HG02610 (cell line): ENCODE results near the gene MAB21L2.

ENCODE experiments used
- ATAC-seq: cut with Tn5 transposase; IDR thresholded peaks from one replicate; pipeline ENCODE4 v1.9.1; 2021; ENCODE audit warnings: mild to moderate bottlenecking, moderate library complexity; ENCODE audit not compliant: unreplicated experiment

The MAB21L2 gene

DNA sequence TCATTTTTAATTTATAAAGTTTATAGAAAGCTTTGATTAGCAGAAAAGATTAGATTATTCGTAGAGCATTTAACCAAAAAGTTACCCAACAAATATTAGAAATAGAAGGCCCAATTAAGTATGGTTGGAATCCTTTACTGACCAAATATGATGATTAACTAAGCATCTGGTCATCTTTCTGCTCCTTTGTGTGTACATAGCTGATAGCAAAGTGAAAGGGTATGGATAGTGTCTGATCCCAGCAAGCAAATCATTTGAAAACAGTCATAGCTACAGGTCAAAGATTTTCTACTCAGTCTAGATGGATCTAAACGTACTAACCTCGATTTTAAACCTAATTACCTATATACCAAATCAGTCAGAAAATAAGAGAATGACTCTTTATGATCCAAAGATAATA lies 7.3 kb upstream of the MAB21L2 start:
- ATAC-seq, result no peak

DNA sequence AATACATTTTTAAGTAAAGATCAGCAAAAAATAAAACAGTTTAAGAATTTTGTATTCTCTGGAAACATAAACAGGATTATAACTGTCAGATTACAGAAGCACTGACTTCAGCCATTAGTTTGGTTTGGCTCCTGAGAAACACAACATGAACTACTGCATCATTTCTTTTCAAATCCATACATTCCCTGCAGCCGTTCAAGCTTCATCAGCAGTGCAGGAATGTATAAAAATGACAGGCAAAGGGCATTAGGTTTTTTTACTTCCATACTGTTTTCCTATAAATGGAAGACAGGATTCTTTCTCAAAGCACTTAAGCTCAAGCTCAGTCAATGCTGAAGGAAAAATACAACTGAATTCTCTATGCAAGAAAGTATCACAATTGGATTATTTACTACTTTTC lies 4.2 kb upstream of the MAB21L2 start:
- no peak for ATAC-seq

DNA sequence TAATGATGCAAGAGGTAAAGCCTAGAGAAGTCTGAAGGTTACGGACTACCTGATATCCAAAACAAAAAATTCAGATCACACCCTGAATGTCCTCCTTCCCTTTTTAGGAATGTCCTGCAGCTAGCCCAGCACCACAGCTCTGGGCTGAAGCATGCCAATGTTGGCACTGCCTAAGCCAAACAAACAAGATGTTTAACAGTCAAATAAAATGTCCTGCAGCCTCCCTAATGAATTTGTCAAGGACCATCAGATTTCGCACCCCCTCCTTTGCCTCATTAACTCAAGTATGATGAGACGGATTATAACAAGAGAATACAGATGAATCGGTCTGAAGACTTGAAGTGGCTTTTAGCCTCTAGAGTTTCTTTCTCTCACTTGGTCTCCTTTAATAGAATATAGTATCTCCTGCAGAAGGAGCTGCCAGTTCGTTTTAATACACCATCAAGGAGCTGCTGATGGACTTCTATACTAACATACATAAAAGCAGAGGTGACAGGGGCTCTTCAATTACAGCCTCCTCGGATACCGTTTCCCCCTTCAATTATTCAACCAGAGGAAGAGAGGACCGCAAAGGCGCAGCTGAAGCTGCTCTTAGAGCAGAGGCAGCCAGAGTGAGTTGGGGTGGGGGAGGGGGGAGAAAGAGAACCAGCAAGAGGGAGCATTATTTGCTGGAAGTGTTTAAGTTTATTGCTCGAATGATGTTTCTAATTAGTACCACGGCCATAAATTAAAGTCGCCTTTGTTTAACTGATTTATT lies 3.0 kb upstream of the MAB21L2 start:
- no peak for ATAC-seq

DNA sequence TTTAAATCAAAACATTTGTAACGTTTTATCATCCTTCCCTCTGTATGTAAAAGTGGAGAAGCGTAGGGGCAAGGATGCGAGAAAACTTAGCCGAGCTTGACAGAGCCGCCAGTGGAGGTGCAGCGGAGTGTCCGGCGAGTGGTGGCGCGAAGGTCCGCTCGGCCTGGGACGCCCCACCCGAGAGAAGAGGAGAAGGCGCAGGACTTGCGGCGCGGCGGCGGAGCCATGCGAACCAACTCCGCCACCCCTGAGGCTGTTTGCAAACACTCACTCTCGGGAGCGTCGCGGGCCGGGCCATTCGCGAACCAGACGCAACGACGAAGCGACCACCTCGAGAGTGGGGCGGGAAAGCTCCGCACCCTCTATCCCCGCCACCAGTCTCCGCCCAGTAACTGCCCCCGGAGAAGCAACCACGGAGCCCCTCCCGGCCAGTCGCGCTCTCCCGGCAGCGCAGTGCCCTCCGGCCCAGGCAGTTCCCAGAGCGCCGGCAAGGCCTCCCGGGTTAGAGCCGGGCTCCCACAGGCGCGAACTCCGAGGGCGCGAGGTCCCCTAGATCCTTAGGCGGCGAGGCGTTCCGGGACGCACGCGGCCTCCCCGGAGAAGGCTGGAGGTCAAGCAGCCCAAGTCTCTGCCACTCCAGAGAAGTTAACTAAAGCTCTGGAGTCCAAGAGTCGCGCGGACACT lies 2.3 kb upstream of the MAB21L2 start:
- no peak for ATAC-seq

DNA sequence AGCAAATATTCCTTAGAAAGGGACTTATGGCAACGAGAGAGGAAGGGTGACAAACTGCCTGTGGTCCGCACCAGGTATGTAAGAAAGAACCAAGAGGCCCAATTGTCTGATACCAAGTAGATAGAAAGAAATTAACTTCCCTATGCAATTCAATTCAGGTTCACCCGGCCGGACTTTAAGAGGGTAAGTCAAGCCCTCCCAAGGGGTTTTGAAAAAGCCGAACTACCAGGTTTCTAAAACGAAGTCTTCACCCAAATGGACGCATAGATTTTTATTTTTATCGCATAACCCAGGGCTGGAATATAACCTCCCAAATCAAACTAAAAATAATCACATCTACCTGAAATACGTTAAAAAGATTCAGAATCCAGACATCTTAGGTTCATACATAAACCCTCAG lies 1.6 kb upstream of the MAB21L2 start:
- ATAC-seq, result no peak

DNA sequence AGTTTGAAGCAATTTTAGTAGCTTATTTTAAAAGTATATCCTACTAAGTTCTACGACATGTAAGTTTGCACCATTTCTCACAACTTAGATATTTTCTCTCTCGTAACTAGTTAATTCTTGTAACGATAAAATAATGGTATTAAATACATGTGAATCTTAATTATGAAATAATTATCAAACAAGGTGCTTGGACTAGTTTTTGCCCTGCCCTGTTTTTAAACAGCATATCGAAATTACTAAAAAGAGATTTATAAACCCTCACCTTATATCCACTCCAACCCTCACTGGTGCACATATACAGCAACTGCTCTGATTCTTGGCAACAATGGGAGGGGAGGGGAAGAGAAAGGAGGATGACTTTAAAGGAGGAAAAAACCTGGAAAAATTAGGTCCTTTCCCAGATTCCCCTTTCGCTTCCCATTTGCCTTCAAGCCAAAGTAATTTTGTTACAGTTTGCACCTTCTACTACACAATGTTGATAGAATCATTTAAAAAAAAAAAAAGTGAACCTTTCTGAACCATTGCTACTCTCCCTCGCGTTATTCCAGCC lies 820 bp upstream of the MAB21L2 start:
- no peak for ATAC-seq

DNA sequence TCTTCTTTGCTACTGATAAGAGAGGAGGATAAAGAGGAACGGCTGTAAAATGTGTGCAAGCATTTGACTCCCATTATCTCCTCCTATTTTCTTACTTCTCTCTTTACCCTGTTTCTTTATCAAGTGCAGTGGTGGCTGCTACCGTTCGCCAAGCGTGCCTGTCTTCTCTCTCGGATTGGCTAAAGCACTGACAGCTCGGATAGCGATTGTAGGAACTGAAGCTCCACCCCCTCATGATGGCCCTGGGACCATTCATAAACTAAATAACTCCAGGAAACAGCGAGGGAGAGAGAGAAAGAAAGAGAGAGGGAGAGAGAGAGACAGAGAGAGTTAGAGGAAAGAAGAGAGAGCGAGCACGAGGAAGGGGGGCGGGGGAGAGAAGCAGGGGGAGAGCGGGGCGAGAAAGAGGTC lies 305 bp upstream of the MAB21L2 start:
- no peak for ATAC-seq

DNA sequence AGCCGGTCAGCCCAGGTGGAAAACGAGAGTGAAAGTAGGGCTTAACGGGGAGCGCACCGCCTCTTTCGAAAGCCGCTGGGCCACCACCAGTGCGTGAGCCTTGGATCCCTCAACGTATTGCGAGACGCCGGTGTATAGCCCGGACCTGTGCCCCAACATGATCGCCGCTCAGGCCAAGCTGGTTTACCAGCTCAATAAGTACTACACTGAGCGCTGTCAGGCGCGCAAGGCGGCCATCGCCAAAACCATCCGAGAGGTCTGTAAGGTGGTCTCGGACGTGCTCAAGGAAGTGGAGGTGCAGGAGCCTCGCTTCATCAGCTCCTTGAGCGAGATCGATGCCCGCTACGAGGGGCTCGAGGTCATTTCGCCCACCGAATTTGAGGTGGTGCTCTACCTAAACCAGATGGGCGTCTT lies 929 bp downstream of the MAB21L2 start:
- no peak for ATAC-seq

DNA sequence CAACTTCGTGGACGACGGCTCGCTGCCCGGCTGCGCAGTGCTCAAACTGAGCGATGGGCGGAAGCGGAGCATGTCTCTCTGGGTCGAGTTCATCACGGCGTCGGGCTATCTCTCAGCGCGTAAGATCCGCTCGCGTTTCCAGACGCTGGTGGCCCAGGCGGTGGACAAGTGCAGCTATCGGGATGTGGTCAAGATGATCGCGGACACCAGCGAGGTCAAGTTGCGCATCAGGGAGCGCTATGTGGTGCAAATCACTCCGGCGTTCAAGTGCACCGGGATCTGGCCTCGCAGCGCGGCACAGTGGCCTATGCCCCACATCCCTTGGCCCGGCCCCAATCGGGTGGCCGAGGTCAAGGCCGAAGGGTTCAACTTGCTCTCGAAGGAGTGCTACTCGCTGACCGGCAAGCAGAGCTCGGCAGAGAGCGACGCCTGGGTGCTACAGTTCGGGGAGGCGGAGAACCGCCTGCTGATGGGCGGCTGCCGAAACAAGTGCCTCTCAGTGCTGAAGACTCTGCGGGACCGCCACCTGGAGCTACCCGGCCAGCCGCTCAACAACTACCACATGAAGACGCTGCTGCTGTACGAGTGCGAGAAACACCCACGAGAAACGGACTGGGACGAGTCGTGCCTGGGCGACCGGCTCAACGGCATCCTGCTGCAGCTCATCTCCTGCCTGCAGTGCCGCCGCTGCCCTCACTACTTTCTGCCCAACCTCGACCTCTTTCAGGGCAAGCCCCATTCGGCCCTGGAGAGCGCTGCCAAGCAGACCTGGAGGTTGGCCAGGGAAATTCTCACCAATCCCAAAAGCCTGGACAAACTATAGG lies 1.5 kb downstream of the MAB21L2 start:
- ATAC-seq, result no peak

DNA sequence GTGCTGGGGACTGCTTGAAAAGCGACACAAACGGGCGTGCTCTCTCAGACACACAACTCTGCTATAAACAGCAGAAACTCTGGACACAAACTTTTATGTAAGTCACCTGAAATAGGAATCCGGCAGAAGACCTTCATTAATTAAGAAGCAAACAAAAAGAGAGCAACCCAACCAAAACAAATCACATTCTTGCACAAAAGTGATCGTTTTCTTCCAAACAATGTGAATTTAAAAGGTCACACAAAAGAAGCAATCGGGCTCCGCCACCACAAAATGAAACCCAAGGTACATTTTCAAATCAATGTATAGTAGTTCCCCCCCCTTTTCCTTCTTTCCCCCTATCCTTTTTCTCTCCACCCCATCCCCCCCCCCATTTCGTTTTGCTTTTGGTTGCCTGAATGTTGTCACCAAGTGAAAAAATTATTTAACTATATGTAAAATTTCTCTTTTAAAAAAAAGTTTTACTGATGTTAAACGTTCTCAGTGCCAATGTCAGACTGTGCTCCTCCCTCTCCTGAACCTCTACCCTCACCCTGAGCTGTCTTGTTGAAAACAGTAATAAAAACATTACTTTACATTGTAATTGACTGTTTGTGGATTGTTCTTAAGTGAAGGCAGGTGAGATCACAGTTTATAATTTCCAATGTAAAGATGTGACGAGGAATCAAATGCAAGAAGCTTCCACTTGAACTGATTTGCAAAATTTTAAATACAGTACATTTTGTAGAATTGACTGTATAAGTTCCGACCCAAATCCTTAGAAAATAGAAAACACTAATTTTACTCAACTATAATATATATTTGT lies 2.4 kb downstream of the MAB21L2 start:
- ATAC-seq, result no peak

DNA sequence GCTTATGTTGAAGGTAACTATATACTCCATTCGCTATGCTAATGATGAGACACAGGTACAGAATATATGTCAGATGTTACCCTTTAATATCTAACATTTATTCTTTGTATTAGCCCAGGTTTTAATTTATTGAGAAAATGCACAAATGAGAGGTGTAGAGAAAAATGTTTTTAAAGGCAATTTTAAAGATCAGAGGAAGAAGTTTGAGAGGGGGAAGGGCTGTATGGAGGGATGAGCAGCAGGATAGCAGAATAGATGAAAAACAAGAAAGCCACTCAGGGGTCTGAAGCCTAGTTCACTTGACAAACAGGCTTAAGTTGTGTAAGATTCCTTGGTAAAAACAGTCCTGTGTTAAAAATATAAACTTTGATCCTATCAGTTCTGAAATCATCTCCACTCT lies 3.7 kb downstream of the MAB21L2 start:
- no peak for ATAC-seq

DNA sequence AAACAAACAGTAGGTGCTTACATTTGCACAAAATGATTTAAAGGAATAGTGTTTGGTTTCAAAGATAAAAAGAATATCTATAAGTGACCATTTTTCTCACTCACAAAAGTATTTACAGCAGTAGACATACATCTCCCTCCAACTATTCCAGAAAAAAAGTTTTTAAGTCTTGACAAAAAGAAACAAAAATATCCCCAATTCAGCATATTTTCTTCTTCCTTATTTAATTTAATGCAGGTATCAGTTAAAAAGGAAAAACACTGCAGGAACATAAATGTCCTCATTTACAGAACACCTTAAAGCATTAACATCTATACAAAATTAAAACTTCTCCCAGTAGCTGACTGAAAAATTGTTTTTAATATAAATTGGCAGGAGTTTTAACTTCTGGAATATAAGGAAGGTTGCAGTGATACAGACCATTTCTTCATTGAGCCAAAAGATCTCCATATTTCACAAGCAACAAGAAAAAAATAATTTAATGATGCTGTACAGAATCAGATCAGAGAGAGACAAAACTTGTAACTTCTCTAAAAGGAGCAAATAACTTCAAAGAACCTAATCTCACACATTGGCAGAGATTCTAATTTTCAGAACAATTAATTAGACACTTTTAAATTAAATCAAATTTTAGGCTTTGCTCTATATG lies 4.3 kb downstream of the MAB21L2 start:
- no peak for ATAC-seq

DNA sequence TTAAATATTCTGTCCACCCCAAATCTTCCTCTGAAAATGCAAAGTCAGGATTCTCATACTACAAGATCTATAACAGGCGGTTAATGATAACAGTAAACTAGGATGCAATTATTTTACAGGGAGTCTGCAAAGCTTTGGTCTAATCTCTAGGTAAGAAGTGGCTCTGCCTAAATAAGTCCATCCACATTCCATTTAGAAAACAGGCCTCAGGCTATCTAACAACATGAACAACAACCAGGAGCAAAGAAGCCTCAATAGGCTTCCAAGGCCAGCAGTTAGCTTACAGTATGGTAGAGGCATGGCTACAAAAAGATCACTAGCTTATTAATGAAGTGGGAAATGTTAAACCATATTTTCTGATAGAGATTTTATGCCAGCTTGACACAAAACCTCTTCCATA lies 6.4 kb downstream of the MAB21L2 start:
- ATAC-seq, result no peak

DNA sequence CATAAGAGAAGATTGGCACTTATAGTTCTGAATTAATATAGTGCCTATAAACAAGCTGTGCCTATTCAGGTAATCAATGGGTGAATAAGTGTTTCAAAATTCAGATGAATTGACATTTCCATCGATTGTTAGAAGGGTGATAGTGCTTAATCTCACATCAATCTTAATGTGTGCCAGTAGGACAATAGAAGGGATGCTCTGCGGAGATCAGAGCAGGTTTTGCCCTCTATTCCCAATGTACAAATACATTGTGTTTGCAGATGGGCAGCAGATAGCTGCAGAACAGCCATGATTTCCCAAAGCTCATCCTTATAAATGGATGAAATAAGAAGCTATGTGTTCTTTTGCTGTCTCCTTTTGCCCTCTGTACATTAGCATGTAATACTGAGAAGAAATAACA lies 7.2 kb downstream of the MAB21L2 start:
- ATAC-seq, result no peak

DNA sequence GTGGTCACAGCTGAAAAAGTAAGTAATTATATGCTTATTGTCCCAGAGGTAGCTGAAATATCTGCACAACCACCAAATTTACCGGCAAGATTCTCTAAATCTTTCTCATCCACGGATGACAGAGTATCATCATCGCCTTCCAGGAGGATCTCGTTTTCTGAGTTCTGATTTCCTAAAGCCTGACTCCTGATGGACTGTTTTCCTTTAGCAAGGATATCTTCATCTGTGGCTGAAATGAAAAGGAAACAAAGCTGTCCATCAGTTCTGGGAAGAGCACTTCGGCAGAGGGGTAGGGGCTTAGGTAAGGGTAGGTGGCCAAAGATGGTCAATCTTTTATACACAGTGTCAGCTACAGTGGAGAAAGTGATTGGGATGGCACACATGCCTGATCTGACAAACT lies 8.7 kb downstream of the MAB21L2 start:
- no peak for ATAC-seq

DNA sequence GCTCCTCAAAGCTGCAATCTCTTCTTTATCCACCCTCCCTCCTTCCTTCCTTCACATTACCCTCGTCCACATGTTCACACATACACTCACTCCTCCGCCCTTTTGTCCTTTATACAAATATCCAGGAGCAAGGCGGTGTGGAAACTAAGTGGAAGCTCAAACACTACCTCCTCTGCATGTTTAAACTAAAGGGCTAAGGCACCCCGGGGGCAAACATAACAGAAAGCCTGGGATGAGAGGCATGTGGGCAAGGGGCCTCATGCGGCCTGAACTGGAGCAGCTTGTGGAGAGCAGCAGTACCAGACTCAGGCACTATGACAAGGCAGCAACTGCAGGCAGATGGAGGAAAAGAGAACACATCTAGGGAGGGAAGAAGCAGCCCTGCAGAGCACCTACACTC lies 9.5 kb downstream of the MAB21L2 start:
- ATAC-seq, result no peak

DNA sequence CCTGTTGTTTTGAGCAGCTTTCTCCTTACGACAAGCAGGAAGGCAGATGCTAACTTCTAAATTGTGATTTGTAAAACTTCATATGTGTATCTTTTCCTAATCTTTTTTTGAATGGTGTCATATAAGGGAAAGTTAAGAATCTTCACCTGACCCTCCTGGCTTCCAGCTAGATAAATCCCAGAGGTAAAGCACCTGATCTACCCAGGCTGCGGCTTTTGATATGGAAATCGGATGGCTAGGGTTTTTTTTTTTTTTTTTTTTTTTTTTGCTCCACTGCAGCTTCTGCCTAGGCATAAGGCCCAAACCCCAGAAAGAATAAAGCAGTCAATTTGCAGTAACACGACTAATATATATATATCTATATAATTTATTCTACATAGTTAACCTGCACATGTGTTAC lies 10.0 kb downstream of the MAB21L2 start:
- no peak for ATAC-seq

DNA sequence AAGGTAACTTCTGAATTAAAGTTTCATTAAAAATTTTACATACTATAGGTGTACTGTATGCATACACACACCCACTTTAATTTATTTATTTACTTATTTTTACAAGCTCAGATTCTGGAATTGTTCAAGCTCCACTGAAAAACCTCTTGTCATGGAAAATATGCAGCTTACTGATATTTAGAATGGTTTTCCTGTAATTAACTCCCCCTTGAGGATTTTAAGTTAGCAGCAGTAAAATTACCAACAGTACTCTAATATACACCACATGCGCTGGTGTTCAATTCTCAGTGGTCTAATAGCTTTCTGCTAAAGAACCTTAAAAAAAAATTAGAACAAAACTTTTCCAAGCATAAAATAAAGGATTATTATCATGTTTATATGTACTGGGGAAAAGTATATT lies 12.0 kb downstream of the MAB21L2 start:
- no peak for ATAC-seq

DNA sequence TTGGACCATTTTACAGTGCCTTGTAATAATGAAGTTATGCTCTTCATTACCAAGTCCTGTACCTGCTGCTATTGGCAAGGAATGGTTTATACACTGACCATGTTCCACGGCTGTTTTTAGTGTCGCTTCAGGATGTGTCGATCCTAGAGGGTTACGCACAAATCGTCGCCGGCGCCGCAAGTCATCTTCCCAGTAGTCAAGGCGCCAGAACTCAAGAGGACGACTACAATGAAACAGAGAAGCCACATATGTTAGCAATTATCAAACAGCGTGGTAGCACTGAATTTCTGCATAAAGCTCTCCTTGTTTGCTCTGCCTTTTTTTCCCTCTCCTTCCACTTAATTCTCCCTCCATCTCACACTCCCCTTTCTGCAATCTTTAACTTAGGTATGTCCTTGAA lies 17.0 kb downstream of the MAB21L2 start:
- no peak for ATAC-seq

DNA sequence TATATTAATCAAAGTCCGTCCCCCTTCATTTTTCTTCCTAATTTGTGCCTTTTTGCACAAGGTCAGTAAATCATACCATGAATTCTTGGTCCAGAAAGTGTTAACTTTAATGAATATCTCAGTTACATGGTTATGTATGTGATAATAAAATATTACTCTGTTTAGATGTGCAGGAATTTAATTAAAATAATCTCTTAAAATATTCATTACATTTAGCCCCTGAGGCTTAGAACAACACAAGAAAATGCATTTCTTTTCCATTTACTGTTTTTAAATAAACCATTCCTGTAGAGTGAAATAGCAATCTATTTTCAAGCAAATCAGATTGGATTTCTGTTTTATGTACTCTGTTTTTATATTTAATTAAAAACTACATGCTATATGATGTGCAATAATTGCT lies 17.6 kb downstream of the MAB21L2 start:
- no peak for ATAC-seq
